Ovary (tissue), 9 donors: ENCODE data around the gene KRT15. TPM values are rescaled to one million over a fixed set of nuclear protein-coding genes. Genes with fewer than 3 reads are reported as not detected.

Experiments used
- DNase-seq, 5 donors: peaks; one replicate each; pipeline ENCODE4 v3.0.0-alpha.2; 2019 to 2020
- H3K27ac ChIP-seq, 2 donors: fragments of 200-600 bp; one replicate each; pipeline versions ENCODE4 v1.5.1 to v1.8.0; 2019 to 2022
- H3K27me3 ChIP-seq: fragments of 200-600 bp; one replicate; pipeline ENCODE4 v1.8.0; 2022
- H3K36me3 ChIP-seq: fragments of 200-600 bp; sonication (generic); one replicate; pipeline ENCODE4 v1.5.1; 2019
- H3K4me1 ChIP-seq: one replicate; pipeline ENCODE4 v1.8.1; 2013; ENCODE audit warnings: mild to moderate bottlenecking, moderate library complexity; ENCODE audit not compliant: insufficient read depth
- H3K4me3 ChIP-seq: fragments of 200-600 bp; sonication (generic); one replicate; pipeline ENCODE4 v1.5.1; 2017
- H3K9me3 ChIP-seq, 2 donors: fragments of 200-600 bp in 1 of 2; sonication (generic) in 1 of 2; one replicate each; pipeline versions ENCODE4 v1.5.1 to v1.8.1; 2013 to 2019; ENCODE audit warnings: mild to moderate bottlenecking in 1 of 2, moderate library complexity in 1 of 2
- EP300 ChIP-seq: sonication (generic); formaldehyde crosslinking; IDR thresholded peaks from one replicate; pipeline ENCODE4 v1.6.1; 2017; ENCODE audit warnings: antibody characterized with exemption
- POLR2A ChIP-seq: fragments of 450-650 bp; IDR thresholded peaks from one replicate; pipeline ENCODE4 v1.6.1; 2017; ENCODE audit warnings: antibody characterized with exemption, mild to moderate bottlenecking, moderate library complexity
- WGBS, 3 donors: extraction: QIAGEN DNeasy Blood & Tissue Kit in 1 of 3; methylation state at CpG; one replicate each; pipeline versions ENCODE4 v1.1.5 to v1.1.7; 2013 to 2017; 5-methylcytosine and 5-hydroxymethylcytosine counted together
- intact Hi-C, 4 donors: fragments of 100-400 bp; cut with DNase I; formaldehyde crosslinking; loops; one replicate each; pipeline versions ENCODE4 v1.11.0 to v1.15.1; 2022 to 2023
- polyA plus RNA-seq, 2 donors: library from polyadenylated mRNA; stranded (reverse); fragments of 200-250 nt in 1 of 2; fragments of 350-450 nt in 1 of 2; fragmentation: Illumina TruSeq in 1 of 2; extraction: RNeasy Lipid Tissue Mini Kit (QIAGEN cat#74804) in 1 of 2; gene quantifications; one replicate each; pipeline ENCODE4 v1.2.3, GENCODE V29; 2013 to 2014
- total RNA-seq, 7 donors: library from RNA; depleted of rRNA in 2 of 7; stranded (reverse); fragments of >200 nt in 2 of 7; fragmentation: NEBNext Ultra II Directional in 3 of 7; extraction: Animal tissue kit (Norgen Biotek cat#: 25700) in 3 of 7; gene quantifications; one replicate each; pipeline versions ENCODE4 v1.1.0 to v1.2.4, GENCODE V29; 2016 to 2023
- TF ChIP-seq, protein P1 (sequence below), 3 donors: fragments of 450-650 bp in 2 of 3; fragments of 200-600 bp in 1 of 3; IDR thresholded peaks; one replicate each; pipeline versions ENCODE4 v1.5.1 to v1.8.0; 2016 to 2022; ENCODE audit warnings: antibody characterized with exemption in 3 of 3, mild to moderate bottlenecking in 1 of 3
- donor health status: DM: no; HTN: no; CAD: no; lungs with moderate emphysema.
- donor health status: DM: no; HTN: no; CAD: no.
- donor health status: Bipolar disorder and iron deficiency.
- donor health status: DM: yes; HTN: yes; CAD: no.
- donor health status: DM: no; HTN: no; CAD: no.
- donor health status: DM: yes; HTN: yes; CAD: no.

The KRT15 gene
- total and polyA plus RNA-seq, 9 donors, result 0.11 to 9.4 (median 0.37) TPM; not detected in 1

DNA sequence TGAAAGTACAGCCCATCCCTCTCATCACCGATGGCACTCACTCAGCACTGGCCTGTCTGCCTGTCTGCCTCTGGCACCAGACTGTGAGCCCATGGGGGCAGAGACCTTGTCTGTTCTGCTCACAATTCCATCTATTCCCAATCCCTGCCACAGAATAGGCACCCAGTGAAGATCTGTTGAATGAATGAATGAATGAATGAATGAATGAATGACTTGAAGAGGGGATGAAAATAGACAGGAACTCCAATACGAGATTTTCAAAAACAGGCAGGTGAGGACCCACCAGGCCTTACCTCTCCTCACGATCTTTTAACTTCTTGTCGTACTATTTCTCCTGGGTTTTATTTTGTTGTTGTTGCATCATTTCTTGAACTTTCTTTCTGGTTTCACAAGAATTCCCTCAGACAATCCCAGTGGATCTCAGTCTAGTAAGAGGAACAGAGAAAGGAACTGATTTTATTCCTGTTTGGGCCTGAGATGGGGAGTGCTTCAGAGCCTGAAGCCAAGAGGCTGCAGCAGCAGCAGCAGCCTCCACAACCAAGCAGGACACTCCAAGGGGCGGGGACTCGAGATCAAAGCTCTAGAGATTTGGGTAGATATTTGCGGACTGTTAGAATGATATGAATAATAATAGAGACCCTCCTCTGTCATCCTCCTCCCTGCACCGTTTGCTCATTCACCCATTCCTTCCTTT, 35.4 kb upstream of the KRT15 start:
- TF ChIP-seq, protein P1, sequence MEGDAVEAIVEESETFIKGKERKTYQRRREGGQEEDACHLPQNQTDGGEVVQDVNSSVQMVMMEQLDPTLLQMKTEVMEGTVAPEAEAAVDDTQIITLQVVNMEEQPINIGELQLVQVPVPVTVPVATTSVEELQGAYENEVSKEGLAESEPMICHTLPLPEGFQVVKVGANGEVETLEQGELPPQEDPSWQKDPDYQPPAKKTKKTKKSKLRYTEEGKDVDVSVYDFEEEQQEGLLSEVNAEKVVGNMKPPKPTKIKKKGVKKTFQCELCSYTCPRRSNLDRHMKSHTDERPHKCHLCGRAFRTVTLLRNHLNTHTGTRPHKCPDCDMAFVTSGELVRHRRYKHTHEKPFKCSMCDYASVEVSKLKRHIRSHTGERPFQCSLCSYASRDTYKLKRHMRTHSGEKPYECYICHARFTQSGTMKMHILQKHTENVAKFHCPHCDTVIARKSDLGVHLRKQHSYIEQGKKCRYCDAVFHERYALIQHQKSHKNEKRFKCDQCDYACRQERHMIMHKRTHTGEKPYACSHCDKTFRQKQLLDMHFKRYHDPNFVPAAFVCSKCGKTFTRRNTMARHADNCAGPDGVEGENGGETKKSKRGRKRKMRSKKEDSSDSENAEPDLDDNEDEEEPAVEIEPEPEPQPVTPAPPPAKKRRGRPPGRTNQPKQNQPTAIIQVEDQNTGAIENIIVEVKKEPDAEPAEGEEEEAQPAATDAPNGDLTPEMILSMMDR (IDR thresholded peaks at IDR 0.05), result no peak
- TF ChIP-seq POLR2A (no peak), EP300 (no peak)
- 68 to 84% (median 79%) methylated on average over 8 of the region's 8 CpGs for WGBS, 3 donors
- DNase-seq, result no peak
- peaks cover under 1% of the 10 kb centered on the region for H3K4me1 ChIP-seq
- intact Hi-C loops, result loop anchor here in 3 of 4 donors (5.0 to 10.0 kb wide), 3 partner anchors 93 to 649 kb away; no protein-coding TSS in a partner anchor
- H3K36me3 ChIP-seq, result no peaks in the 10 kb centered on the region
- H3K27me3 ChIP-seq, result no peaks in the 10 kb centered on the region
- H3K4me3 ChIP-seq, result no peak overlapping the region
- no peaks in the 10 kb centered on the region for H3K9me3 ChIP-seq
- no peak overlapping the region for H3K27ac ChIP-seq

DNA sequence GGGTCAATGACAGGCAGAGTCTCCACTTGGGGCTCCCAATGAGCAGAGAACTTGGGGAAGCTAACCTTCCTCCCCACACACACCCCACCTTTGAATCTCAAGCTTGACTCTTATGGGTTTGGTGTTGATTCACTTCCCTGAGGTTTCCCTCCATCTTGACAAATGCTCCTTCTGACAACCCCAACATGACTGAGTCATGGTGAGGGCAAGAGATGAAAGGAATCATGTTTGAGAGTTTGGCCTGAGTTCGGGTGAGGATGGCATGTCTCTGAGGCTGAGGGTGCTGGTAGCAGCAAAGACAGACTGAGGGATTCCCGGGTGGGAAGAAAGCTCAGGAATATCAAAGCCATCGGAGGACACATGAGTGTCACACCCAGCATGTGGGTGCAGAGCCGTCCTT, 34.5 kb upstream of the KRT15 start:
- H3K27ac ChIP-seq, result no peak overlapping the region
- no peaks in the 10 kb centered on the region for H3K36me3 ChIP-seq
- 88 to 90% (median 88%) methylated on average over 4 of the region's 4 CpGs for WGBS, 3 donors
- no peaks in the 10 kb centered on the region for H3K9me3 ChIP-seq
- H3K4me3 ChIP-seq, result no peak overlapping the region
- H3K27me3 ChIP-seq, result no peaks in the 10 kb centered on the region
- no peak for DNase-seq
- intact Hi-C loops, result loop anchor here in 3 of 4 donors (5.0 to 10.0 kb wide), 3 partner anchors 94 to 648 kb away; no protein-coding TSS in a partner anchor
- H3K4me1 ChIP-seq, result peaks cover 8% of the 10 kb centered on the region
- no peak for TF ChIP-seq POLR2A
- no peak for TF ChIP-seq EP300
- TF ChIP-seq, protein P1 (IDR thresholded peaks at IDR 0.05), result no peak

DNA sequence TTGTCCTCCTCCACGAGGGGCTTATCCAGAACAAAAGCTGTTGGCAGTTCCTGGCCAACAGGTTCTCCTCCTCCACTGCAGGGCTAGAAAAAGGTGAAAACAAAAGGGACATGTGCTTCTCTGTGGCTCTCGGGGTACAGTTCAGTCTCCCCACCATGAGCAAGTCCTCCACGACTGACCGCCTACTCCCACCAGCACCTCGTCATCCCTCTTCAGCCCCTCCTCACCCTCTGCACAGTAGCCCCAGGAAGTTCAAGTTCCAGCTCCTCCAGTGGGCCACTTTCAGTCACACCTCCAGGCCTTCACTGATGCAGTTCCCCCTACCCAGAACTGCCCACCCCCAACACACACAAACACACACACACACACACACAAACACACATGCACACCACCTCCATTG, 33.8 kb upstream of the KRT15 start:
- Histone ChIP-seq H3K4me1 (peaks cover 14% of the 10 kb centered on the region), H3K27me3 (no peaks in the 10 kb centered on the region), H3K36me3 (no peaks in the 10 kb centered on the region), H3K4me3 (no peak overlapping the region), H3K9me3 (no peaks in the 10 kb centered on the region), H3K27ac (no peak overlapping the region)
- TF ChIP-seq, protein P1 (IDR thresholded peaks at IDR 0.05), result no peak
- TF ChIP-seq EP300, result no peak
- TF ChIP-seq POLR2A, result no peak
- WGBS, 3 donors, result 74 to 79% (median 77%) methylated on average over 5 of the region's 5 CpGs
- DNase-seq, result no peak
- intact Hi-C loops, result loop anchor here in 3 of 4 donors (5.0 to 10.0 kb wide), 3 partner anchors 95 to 648 kb away; no protein-coding TSS in a partner anchor

DNA sequence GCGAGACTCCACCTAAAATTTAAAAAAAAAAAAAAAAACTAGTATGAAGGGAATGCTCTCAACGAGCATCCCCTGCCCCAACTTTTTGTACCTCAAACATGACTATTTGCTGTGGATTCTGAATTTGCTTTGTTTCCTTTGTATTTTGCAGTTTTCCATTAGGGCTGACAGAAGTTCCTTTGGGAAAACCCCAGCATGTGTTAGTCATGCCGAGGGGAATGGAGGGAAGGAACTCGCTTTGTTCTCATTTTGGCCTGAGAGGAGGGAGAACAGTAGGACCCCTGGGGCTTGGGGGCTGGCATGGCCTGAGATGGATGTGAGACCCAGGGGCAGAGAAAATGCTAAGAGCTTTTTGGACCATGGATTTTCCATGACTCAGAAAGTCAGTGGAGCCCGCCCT, 32.7 kb upstream of the KRT15 start:
- Histone ChIP-seq H3K4me3 (no peak overlapping the region), H3K27ac (no peak overlapping the region), H3K36me3 (no peaks in the 10 kb centered on the region), H3K27me3 (no peaks in the 10 kb centered on the region), H3K4me1 (peaks cover 14% of the 10 kb centered on the region), H3K9me3 (no peaks in the 10 kb centered on the region)
- no peak for TF ChIP-seq EP300
- intact Hi-C loops, result loop anchor here in 3 of 4 donors (5.0 to 10.0 kb wide), 3 partner anchors 96 to 647 kb away; no protein-coding TSS in a partner anchor
- 63 to 67% (median 64%) methylated on average over 5 of the region's 5 CpGs for WGBS, 3 donors
- DNase-seq, result no peak

DNA sequence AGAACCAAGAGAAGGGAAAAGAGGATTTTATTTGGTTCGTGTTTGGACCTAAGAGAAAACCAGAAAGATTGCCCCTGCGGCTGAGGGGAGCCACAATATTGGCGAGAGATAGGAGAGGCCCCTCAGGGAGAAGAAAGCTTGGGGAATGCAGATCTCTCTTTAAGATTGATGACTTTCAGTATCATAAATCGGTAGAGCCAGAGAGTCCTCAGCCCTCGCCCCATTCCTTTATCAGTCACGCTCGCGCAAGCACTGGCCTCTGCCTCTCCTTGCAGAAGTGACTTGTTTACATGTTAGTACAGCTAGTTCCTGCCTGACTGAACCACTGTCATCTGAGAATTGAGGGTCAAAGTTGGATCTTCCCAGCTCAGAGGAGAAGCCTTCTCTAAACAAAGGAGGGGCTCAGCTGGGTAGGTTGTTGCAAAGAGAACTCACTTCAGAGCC, 30.9 kb upstream of the KRT15 start:
- DNase-seq, result no peak
- Histone ChIP-seq H3K4me3 (no peak overlapping the region), H3K27ac (peak overlapping the region in 1 of 2 donors; percentile 75), H3K4me1 (peaks cover 14% of the 10 kb centered on the region), H3K9me3 (no peaks in the 10 kb centered on the region), H3K36me3 (no peaks in the 10 kb centered on the region), H3K27me3 (no peaks in the 10 kb centered on the region)
- WGBS, 3 donors, result 60 to 75% (median 74%) methylated on average over 8 of the region's 8 CpGs
- TF ChIP-seq, protein P1 (IDR thresholded peaks at IDR 0.05), result no peak
- TF ChIP-seq POLR2A (no peak), EP300 (no peak)
- intact Hi-C loops, result loop anchor here in 3 of 4 donors (5.0 to 10.0 kb wide), 6 partner anchors 98 to 862 kb away; no protein-coding TSS in a partner anchor
